ENCODE results near the gene SMURF2. TPM values are rescaled to one million over a fixed set of nuclear protein-coding genes. Genes with fewer than 3 reads are reported as not detected.

SMURF2 gene
- total and polyA plus RNA-seq, 9 of the 15 experiments (the other 6 are each of a cell fraction or from before 2014, with no cell fraction given), result 3.8 to 22.0 (median 14.8) TPM

- TF ChIP-seq AFF1 (IDR thresholded peaks at IDR 0.05; ENCODE audit: low read depth in 1 of 2, partially characterized antibody in 2 of 2) (peak in 1 of 2 experiments; percentile 71), CHD4 (IDR thresholded peaks at IDR 0.05; ENCODE audit: insufficient read depth, insufficient replicate concordance, low read depth, low read length, poor library complexity, severe bottlenecking) (peak; percentile 44), HMG20B (CRISPR knock-in tag; IDR thresholded peaks at IDR 0.05) (no peak), ZNF253 (CRISPR knock-in tag; conservative IDR thresholded peaks at IDR 0.05) (no peak), JUNB (CRISPR knock-in tag; conservative IDR thresholded peaks at IDR 0.05) (no peak), SP2 (IDR thresholded peaks at IDR 0.05; ENCODE audit: extremely low read depth, low read depth, low read length, poor library complexity, severe bottlenecking) (no peak), SIN3B (IDR thresholded peaks at IDR 0.05; ENCODE audit: low read depth) (peak; percentile 52; the same call in 1 of the 2 replicates), FOXO4 (CRISPR knock-in tag; IDR thresholded peaks at IDR 0.05) (no peak), CC2D1A (IDR thresholded peaks at IDR 0.05) (peak; percentile 100), SMARCA5 (IDR thresholded peaks at IDR 0.05) (peak; percentile 59; the same call in 1 of the 2 replicates), RBBP5 (IDR thresholded peaks at IDR 0.05; ENCODE audit: borderline replicate concordance, insufficient read depth, low read length, poor library complexity, severe bottlenecking) (peak; percentile 93), TOE1 (IDR thresholded peaks at IDR 0.05; ENCODE audit: borderline replicate concordance) (peak; percentile 86), TOE1 (CRISPR knock-in tag; IDR thresholded peaks at IDR 0.05; ENCODE audit: borderline replicate concordance, low read depth) (no peak), ZC3H4 (CRISPR knock-in tag; IDR thresholded peaks at IDR 0.05; ENCODE audit: borderline replicate concordance) (peak; percentile 54; the same call in 1 of the 2 replicates), MEF2D (tag; conservative IDR thresholded peaks at IDR 0.05; ENCODE audit: low read depth) (peak; percentile 62), ZNF280A (IDR thresholded peaks at IDR 0.05; ENCODE audit: low read depth, partially characterized antibody) (no peak), CBX8 (IDR thresholded peaks at IDR 0.05; ENCODE audit: borderline replicate concordance, extremely low read depth, low read depth, low read length, poor library complexity, severe bottlenecking) (no peak), ZNF324 (CRISPR knock-in tag; IDR thresholded peaks at IDR 0.05) (no peak), NR2C1 (IDR thresholded peaks at IDR 0.05) (peak; percentile 39; the same call in 1 of the 2 replicates), NR2C1 (tag; IDR thresholded peaks at IDR 0.05) (no peak)
These were observed 155.3 kb downstream of the SMURF2 start, which contains the start of gene CEP95 (continued) for GRCh38 chr17:64506576-64507412.

All from K562 (cell line).